Fibroblast of pulmonary artery (primary cell): ENCODE measurements around the gene CD22.

Experiments used
- DNase-seq: peaks from one replicate; pipeline ENCODE4 v3.0.0-alpha.2; 2010; ENCODE audit warnings: low read depth
- H3K4me3 ChIP-seq: replicated peaks from 2 replicates; pipeline ENCODE4 v1.5.1; 2011; ENCODE audit warnings: low read depth, mild to moderate bottlenecking, control low read depth, low read length, moderate library complexity
- TF ChIP-seq, protein P1 (sequence below): IDR thresholded peaks from 2 replicates; pipeline ENCODE4 v1.5.1; 2011; ENCODE audit warnings: mild to moderate bottlenecking, control low read depth, low read length, inconsistent platforms; ENCODE audit errors: missing control alignments

The CD22 gene

DNA sequence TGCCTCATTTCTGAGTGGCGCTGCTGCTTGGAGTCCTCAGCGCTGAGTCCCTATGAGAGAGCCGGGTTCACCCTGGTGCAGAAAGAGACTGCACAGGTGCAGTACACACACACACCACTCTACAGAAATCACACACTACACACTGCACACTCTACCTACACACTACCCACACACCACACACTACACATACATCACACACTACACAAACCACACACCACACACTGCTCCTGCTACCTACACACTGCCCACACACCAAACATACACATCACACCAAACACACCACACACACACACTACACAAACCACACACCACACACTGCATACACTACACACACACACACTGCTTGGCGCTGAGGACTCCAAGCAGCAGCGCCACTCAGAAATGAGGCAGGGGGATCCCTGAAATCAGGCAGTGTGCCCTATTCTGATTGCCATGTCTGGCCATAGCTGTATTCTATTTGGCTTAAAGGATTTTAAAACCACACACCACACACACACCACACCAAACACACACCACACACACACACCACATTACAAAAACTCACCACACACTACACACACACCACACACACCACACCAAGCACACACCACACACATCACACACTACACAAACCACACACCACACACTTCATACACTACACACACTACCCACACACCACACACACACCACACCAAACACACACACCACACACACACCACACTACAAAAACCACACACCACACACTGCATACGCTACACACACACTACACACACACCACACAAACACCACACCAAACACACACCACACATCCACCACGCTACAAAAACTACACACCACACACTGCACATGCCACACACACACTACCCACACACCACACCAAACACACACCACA, 32.1 kb upstream of the CD22 start:
- TF ChIP-seq, protein P1, sequence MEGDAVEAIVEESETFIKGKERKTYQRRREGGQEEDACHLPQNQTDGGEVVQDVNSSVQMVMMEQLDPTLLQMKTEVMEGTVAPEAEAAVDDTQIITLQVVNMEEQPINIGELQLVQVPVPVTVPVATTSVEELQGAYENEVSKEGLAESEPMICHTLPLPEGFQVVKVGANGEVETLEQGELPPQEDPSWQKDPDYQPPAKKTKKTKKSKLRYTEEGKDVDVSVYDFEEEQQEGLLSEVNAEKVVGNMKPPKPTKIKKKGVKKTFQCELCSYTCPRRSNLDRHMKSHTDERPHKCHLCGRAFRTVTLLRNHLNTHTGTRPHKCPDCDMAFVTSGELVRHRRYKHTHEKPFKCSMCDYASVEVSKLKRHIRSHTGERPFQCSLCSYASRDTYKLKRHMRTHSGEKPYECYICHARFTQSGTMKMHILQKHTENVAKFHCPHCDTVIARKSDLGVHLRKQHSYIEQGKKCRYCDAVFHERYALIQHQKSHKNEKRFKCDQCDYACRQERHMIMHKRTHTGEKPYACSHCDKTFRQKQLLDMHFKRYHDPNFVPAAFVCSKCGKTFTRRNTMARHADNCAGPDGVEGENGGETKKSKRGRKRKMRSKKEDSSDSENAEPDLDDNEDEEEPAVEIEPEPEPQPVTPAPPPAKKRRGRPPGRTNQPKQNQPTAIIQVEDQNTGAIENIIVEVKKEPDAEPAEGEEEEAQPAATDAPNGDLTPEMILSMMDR: no peak
- H3K4me3 ChIP-seq: no peak overlapping the region
- DNase-seq: no peak

DNA sequence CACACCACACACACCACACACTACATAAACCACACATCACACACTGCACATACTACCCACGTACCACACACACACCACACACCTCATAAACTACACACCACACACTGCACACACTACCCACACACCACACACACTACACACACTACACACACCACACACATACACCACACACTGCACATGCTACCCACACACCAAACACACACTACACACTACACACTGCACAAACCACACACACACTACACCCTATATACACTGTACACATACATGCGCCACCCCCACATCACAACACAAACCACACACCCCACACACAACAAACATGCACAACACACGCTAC, 31.5 kb upstream of the CD22 start:
- DNase-seq: no peak
- TF ChIP-seq, protein P1: no peak
- no peak overlapping the region for H3K4me3 ChIP-seq

DNA sequence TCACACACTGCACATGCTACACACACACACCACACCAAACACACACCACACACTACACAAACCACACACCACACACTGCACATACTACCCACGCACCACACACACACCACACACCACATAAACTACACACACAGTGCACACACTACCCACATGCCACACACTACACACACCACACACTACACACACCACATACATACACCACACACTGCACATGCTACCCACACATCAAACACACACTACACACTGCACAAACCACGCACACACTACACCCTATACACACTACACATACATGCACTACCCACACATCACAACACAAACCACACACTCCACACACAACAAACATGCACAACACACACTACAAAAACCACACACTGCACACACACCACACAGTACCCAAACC, 31.1 kb upstream of the CD22 start:
- TF ChIP-seq, protein P1: no peak
- DNase-seq: no peak
- no peak overlapping the region for H3K4me3 ChIP-seq

DNA sequence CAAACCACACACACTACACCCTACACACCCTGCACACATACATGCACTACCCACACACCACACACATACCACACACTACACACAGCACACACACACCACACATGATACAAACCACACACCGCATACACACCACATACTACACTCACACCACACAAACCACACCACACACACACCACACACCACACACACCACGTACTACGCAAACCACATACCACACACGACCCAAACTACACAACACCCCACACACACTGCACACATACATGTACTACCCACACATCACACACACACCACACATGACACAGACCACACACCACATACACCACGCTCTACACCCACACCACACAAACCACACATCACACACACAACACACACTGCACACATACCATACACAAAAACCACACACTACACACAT, 30.4 kb upstream of the CD22 start:
- TF ChIP-seq, protein P1: no peak
- DNase-seq: no peak
- H3K4me3 ChIP-seq: no peak overlapping the region

DNA sequence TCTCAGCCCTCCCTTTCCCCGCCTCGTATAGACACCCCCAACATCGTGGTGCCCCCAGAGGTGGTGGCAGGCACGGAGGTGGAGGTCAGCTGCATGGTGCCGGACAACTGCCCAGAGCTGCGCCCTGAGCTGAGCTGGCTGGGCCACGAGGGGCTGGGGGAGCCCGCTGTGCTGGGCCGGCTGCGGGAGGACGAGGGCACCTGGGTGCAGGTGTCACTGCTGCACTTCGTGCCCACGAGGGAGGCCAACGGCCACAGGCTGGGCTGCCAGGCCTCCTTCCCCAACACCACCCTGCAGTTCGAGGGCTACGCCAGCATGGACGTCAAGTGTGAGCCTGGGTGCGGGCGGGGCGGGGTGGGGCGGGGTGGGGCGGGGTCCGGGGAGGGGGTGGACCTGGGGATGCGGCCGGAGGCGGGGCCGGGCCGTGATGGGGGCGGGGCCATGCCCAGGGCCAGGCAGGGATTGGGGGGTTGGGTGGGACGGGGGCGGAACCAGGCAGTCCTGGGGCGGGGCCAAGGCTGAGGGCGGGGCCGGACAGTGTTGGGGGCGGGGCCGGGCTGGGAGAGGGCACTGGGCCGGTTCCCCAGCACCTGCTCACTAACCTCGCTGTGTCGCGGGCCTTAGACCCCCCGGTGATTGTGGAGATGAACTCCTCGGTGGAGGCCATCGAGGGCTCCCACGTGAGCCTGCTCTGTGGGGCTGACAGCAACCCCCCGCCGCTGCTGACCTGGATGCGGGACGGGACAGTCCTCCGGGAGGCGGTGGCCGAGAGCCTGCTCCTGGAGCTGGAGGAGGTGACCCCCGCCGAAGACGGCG, 29.3 kb upstream of the CD22 start:
- no peak for DNase-seq
- TF ChIP-seq, protein P1: no peak
- no peak overlapping the region for H3K4me3 ChIP-seq

DNA sequence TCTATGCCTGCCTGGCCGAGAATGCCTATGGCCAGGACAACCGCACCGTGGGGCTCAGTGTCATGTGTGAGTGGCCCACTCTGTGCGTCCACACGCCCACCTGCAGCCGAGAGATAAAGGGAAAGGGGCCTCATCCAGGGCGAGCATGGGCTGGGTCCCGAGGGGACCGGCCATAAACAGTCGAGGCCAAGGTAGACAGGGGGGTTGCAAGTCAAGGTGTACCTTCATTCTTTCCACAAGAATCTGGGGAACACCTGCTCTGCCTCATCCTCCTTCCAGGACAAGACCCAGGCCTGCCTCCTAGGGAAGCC, 28.7 kb upstream of the CD22 start:
- DNase-seq: no peak

More for the DNA sequence above, 28.7 kb upstream of the CD22 start:
- TF ChIP-seq, protein P1: no peak
- H3K4me3 ChIP-seq: no peak overlapping the region
